Fibroblast of mammary gland (primary cell): ENCODE results near the gene USP9X.

Source experiments
- DNase-seq: peaks from one replicate; pipeline ENCODE4 v3.0.0-alpha.2; 2010; ENCODE audit warnings: low read depth
- H3K4me3 ChIP-seq: 2 replicates; pipeline ENCODE4 v1.5.1; 2011; ENCODE audit warnings: low read depth, mild to moderate bottlenecking, low read length, moderate library complexity; ENCODE audit not compliant: control insufficient read depth
- TF ChIP-seq, protein P1 (sequence below): conservative IDR thresholded peaks from 2 replicates; pipeline ENCODE4 v1.5.1; 2011; ENCODE audit warnings: low read depth, low read length, inconsistent platforms; ENCODE audit not compliant: control insufficient read depth, insufficient read depth

USP9X gene, protein sequence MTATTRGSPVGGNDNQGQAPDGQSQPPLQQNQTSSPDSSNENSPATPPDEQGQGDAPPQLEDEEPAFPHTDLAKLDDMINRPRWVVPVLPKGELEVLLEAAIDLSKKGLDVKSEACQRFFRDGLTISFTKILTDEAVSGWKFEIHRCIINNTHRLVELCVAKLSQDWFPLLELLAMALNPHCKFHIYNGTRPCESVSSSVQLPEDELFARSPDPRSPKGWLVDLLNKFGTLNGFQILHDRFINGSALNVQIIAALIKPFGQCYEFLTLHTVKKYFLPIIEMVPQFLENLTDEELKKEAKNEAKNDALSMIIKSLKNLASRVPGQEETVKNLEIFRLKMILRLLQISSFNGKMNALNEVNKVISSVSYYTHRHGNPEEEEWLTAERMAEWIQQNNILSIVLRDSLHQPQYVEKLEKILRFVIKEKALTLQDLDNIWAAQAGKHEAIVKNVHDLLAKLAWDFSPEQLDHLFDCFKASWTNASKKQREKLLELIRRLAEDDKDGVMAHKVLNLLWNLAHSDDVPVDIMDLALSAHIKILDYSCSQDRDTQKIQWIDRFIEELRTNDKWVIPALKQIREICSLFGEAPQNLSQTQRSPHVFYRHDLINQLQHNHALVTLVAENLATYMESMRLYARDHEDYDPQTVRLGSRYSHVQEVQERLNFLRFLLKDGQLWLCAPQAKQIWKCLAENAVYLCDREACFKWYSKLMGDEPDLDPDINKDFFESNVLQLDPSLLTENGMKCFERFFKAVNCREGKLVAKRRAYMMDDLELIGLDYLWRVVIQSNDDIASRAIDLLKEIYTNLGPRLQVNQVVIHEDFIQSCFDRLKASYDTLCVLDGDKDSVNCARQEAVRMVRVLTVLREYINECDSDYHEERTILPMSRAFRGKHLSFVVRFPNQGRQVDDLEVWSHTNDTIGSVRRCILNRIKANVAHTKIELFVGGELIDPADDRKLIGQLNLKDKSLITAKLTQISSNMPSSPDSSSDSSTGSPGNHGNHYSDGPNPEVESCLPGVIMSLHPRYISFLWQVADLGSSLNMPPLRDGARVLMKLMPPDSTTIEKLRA (N-terminal part only)

DNA sequence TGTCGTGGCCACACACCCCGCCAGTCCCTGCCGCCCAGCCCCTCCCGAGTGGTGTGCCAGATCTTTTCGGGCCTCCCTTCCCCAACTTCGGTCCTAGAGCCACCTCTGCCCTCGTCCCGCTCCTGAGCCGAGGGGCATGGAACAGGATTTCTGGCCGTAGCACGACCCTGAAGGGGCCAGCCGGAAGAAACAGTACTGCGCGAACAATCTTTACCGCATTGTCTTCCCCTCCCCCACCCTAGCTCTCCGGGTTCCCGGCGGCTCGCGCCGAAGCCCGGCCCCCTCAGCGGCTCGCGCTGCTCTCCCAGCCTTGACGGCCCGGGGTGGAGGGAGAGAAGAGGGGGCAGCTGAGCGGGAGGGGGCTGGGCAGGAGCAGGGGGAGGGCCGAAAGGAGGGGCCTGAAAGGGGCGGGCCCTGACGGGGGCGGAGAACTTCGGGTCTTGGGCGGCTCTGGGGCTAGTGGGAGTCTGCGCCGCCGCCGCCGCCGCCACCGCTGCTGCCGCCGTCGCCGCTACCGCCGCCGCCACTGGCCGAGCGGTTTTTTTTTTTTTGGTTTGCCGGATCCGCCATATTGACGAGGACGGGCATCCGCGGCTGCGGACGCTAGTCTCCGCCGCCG, at the start of gene USP9X:
Gene USP9X (plus strand): TSS at position 553 of the 619 bp plus-strand sequence. CDS start 38,184 bp downstream, outside the sequence.
- H3K4me3 ChIP-seq: peak within 1 kb of the TSS; percentile 78
- TF ChIP-seq, protein P1, sequence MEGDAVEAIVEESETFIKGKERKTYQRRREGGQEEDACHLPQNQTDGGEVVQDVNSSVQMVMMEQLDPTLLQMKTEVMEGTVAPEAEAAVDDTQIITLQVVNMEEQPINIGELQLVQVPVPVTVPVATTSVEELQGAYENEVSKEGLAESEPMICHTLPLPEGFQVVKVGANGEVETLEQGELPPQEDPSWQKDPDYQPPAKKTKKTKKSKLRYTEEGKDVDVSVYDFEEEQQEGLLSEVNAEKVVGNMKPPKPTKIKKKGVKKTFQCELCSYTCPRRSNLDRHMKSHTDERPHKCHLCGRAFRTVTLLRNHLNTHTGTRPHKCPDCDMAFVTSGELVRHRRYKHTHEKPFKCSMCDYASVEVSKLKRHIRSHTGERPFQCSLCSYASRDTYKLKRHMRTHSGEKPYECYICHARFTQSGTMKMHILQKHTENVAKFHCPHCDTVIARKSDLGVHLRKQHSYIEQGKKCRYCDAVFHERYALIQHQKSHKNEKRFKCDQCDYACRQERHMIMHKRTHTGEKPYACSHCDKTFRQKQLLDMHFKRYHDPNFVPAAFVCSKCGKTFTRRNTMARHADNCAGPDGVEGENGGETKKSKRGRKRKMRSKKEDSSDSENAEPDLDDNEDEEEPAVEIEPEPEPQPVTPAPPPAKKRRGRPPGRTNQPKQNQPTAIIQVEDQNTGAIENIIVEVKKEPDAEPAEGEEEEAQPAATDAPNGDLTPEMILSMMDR: no peak
- DNase-seq: peak; percentile 82

DNA sequence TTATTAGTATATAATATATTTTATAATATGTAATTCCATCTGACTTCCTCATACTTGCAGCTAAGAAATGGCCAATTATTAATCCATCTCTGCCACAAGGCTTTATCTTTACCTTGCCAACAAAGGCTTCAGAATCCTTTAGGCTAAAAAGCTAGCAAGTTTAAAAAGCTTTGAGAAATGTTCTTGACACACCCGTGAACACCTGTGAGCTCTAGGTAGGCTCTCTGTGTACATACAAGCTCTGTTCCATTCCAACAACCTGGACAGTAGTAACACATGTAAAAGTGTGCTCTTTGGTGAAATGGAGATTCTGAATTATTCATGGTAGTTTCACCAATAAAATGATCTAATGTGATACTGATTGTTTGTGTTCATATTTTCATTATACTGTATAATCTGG, 49.7 kb upstream of the USP9X start:
- DNase-seq: no peak
- TF ChIP-seq, protein P1: no peak
- no peak overlapping the region for H3K4me3 ChIP-seq

DNA sequence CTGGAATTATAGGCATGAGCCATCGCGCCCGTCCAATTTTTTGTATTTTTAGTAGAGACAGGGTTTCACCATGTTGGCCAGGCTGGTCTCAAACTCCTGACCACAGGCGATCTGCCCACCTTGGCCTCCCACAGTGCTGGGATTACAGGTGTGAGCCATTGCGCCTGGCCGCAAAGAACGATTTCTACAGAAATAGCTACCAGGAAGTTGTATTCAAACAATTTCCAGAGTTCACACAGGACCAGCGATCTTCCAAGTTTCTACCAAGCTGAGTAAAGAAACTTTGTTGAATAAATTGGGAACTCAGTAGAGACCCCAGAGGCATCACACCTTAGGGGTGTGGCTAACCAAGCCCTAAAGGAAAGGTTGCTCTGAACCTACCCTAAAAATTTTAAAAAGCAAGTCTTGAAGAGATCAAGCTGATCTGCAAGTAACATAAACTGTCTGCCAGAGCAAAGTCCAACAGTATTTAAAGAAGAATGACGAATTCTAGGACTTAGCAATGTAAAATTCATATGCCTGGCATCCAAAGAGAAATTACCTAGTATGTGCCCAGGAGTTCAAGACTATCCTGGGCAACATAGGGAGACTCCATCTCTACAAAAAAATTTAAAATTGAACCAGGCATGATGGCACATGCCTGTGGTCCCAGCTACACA, 48.4 kb upstream of the USP9X start:
- no peak for DNase-seq
- TF ChIP-seq, protein P1: no peak
- no peak overlapping the region for H3K4me3 ChIP-seq

DNA sequence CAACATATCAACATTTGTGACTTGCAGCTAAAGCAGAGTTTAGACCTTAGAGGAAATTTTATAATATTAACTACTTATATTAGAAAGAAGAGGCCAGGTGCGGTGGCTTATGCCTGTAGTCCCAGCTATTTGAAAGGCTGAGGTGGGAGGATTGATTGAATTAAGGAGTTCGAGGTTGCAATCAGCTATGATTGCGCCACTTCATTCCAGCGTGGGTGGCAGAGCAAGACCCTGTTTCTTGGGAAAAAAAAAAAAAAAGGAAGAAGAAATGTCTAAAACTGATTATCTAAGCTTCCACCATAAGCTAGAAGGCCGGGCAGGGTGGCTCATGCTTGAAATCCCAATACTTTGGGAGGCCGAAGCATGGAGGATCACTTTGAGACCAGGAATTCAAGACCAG, 42.0 kb upstream of the USP9X start:
- TF ChIP-seq, protein P1: no peak
- DNase-seq: peak; percentile 18

DNA sequence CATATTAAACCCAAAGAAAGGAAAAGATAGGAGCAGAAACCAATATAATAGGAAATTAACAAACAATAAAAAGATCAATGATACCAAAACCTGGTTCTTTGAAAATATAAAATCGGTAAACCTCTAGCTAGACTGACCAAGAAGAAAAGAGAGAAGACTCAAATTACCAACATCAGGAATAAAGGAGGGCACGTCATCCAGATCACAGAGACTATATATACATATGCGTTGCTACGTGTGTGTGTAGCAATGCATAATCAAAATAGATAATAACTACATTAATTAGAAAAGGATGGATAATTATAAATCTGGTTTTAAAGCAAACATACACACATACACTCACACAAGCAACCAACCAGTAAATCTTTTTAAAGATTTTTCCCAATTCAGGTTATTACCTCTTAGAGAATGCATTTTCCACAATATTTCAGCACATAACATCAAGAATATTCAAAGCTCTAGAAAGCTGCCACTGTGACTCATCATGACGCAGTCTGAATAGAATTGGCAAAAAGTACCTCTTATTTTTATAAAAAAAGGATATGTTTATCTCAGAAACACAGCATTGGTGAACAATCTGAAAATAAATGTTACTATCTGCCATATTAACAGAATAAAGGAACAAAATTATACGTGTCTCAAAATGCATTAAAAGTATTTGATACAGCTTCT, 41.4 kb upstream of the USP9X start:
- DNase-seq: peak; percentile 76
- peak overlapping the region; percentile 11 for H3K4me3 ChIP-seq
- TF ChIP-seq, protein P1: no peak

More for the DNA sequence above, 42.0 kb upstream of the USP9X start:
- H3K4me3 ChIP-seq: no peak overlapping the region
